ENCODE data around the gene SLC35F1. TPM values are rescaled to one million over a fixed set of nuclear protein-coding genes. Genes with fewer than 3 reads are reported as not detected.
"Not testable (repeated sequence)": the region's sequence is repeated elsewhere in the genome, so short reads cannot be mapped to it uniquely, and the experiment has no call there.

The SLC35F1 gene
- total RNA-seq, 1 donor from 2014 or later = 112 TPM

DNA sequence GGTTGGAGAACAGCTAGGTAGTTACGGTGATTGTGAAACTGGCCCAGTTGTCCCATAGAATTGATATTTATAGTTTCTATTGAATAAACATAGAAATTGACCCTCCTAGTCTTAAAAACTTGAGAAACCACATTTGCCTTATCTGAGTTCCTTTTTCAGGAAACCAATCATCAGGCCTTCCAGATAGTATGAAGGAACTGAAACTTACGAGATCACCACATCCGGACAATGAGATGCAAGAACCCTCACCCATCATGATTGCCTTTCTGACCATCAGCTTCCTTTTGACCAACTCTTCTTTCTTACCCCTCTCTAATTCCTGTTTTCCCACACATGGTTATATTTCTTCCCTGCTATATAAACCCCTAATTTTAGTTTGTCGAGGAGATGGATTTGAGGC, 21.8 kb downstream of the SLC35F1 start:
- no peak for DNase-seq

DNA sequence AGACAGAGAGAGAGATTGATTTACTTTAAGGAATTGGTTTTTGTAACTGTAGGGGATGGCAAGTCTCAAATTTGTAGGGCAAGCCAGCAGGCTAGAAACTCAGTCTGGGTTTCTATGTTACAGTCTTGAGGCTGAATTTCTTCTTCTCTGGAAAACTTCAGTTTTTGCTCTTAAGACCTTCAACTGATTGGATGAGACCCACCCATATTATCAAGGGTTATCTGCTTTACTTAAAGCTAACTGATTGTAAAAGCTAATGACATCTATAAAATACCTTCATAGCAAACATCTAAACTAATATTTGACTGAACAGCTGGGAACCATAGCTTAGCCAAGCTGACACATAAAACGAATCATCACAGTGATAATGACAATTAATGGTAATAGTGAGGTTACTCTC, 22.4 kb downstream of the SLC35F1 start:
- DNase-seq = no peak

DNA sequence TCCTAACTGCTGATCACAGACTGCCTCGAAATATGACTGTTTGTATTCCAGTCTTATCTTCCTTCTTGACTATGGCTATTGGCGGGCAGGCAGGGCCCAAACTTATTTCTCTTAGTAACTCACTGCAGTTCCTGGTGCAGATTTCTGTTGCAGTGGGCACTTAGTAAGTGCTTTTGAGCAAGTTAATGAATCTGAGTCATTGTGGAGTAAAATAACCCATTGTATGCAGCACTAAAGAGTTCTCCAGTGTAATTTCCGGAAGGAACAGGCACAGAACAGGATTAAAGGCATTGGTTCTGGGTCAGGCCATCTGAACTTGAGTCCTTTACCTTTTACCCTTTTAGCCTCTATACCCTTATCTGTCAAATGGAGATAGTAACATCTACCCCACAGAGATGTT, 23.6 kb downstream of the SLC35F1 start:
- DNase-seq = no peak

DNA sequence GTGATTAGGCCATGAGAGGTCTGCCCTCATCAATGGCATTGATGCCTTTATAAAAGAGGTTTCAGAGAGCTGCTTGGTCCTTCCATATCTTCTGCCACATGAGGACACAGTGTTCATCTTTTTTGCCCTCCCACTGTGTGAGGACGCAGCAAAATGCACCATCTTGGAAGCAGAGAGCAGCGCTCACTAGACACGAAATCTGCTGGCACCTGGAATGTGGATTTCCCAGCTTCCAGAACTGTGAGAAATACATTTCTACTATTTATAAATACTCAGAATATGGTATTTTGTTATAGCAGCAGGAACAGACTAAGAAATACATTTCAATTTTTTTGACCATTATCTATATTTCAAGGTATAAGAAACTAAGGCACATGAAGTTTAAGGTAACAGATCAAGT, 24.9 kb downstream of the SLC35F1 start:
- DNase-seq = no peak

DNA sequence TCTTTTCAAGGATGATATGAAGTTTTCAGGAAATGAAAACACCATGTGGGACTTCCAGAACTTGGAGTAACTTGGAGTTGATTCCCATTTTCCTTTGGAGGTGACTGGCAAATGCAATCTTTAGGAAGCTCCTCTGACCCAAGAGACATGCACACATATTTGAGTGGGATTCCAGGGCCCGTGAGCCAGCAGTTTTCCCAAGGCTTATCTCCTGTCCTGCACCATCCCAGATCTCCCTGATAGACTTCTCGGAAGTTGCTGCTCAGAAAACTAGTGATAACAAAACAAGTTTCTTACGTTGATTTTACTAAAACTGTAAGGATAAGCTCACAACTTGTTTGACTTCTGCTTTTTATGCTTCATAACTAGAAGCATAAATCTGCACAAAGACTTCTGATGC, 25.6 kb downstream of the SLC35F1 start:
- no peak for DNase-seq

DNA sequence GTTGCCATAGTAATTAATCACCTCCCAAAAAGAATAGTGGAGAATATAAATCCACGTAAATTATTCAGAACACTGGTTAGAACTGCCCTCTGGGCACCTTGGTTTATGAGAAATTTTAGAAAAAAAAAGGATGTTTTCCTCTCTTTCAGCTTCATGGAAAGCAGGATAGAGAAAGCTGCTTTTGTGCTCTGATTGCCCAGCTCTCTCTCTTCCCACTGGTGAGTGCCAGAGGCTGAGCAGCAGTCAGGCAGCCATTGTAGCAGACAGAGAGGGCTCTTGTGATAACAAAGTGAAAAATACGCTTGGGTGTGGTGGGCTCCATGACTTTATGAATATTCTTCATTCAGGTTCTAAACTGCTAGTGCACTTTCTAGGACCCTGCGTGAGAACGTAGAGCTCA, 26.4 kb downstream of the SLC35F1 start:
- DNase-seq = no peak

DNA sequence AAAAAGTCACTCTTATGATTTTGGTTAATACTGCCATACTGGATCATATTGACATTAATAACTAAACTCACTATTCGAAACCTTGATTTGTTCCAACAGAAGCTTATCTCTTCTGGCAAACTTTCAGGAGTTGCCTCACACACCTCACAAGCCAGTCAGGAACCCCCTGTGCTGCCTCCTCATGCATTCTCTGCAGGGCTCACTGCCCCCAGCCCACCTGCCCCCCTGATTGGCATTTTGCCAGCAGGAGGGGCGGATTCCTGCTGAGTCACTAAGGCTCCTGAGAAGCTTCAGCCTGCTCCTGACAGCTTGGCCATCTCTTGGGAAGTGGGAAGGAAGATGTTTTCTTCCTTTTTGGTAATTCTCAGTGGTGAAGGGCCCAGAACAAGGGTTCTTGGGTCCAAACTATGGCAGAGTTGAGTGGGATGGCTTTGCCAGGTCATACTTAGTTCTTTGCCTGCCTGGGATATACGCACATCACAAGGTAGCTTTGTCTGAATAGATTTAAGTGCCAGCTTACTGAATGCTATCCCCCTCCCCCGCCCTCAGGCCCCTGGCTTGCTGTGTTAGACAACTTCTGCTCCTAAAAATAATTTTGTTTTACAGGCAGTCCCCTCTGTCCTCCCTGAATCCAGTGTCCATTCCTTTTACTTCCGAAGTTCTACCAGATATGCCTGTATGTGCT, 31.4 kb downstream of the SLC35F1 start:
- no peak for DNase-seq

DNA sequence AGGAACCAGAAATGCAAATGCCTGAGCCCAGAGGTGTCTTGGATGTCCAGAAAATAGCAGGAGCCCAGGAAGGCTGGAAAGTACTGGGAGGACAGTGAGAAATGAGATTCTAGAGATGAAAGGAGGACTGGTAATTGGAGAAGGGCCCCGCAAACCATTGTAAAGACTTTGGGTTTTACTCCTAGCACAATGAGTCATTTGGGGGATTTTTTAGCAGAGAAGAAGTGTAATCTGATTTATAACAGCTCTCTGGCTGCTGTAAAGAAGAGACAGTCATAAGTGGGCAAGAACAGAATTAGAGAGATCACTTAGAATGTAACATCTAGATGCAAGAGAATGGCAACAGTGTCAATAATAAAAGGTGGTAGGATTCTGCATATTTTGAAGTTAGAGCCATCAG, 40.2 kb downstream of the SLC35F1 start:
- no peak for DNase-seq

DNA sequence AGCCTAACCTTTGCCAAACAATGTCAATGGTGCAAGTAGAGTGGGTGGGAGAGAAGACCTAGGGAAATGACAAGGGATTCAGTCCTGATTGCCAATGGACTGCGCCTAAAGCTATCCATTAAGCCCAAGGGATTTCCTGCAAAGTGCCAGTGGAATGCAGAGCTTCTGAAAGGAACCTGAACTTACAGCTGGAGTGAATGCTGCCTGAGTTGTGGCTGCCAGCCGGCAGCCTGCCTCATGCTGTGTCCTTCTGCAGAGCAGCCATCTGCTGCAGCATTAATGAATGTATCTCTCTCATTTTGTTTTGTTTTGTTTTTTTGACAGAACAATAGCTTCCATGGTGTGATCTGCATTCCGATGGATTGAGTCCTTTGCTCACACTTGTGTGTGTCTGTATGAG, 44.7 kb downstream of the SLC35F1 start:
- DNase-seq = no peak

DNA sequence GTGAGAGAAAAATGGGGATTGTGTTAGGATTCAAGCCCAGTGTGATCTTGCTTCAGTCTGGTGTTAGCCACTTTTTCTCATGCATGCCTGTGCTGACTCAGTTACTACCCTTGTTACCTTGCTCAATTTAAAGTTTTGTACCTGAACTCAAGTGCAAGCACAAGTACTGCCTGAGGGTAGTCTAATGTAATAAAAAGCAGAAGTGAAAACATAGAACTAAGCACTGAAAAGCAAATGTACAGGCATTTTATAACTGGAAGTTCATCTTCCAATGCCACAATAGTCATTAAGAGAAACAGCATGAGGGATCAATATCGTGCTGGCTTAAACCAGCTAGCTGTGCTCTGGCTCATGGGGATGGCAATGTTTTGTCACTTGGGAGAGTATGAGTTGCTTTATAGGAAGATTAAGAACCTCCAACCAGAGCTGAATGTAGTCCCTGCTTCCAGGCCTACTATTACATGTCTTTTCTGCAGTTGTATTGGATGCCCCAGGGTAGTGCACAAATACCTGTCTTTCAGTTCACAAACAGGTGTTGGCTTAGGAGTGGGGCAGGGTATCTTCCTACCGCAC, 48.7 kb downstream of the SLC35F1 start:
- DNase-seq = no peak

DNA sequence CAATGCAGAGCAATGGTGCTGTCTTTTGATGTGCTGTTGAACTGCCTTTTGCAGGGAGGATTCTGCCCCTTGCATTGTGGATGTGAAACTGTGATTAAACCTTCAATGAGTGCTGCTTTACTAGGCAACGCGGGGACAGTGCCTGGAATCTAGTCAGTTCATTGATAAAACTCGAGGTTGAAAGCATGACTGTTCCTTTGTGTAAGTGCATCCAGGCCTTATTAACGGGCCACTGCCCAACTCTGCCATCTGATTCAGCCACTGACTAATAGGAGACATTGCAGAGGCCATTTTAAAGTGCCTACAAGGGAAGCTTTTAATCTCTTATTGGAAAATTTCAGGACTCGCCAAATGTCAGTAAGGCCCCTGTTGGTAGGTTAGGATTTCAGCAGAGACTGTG, 49.3 kb downstream of the SLC35F1 start:
- DNase-seq = peak; percentile 44

DNA sequence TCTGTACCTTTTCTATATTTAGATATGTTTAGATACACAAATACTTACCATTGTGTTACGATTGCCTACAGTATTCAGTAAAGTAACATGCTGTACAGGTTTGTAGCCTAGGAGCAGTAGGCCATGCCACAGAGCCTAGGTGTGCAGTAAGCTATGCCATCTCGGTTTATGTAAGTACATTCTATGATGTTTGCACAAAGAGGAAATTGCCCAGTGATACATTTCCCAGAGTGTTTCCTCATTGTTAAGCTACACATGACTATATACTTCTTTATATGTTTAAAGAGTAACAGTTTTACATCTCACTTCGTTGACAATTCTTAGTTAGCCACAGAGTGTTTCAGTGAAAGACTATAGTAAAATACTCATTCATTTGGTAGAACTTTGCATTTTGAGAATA, 51.5 kb downstream of the SLC35F1 start:
- DNase-seq = no peak

DNA sequence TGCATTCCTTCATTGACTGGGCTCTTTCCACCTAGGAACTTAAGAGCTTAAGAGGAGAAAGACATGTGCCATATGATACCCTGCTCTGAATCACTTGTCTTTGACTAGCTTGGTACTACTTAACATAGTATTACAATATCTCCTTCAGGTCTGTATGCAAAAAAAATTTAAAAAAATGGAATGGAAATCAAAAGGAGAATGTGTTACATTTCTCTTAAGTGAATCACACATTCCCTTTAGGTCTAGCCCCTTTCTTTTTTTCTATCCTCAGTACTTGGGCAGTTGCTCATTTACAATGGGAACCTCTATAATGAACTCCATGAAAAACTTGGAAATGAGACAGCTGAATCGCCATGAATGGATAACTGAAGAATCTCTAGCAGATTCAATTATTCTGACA, 53.8 kb downstream of the SLC35F1 start:
- DNase-seq = no peak

DNA sequence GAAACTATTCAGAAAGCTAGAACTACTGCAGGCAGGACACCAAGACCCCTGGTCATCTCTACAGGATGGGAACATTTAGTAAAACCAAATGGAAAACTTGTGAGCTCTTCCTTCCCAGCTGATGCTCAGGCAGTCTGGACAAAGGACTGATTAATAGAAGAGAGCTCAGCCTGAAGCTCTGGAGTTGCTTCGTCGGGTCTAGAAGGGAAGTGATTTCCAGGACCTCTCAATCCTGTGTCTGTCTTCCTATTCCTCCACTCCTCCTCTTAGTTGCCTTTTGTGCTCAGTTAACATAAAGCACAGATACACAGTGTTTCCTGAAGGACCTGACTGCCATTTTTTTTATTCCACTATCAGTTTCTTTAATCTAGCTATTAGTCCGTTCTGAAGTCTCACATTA, 54.2 kb downstream of the SLC35F1 start:
- DNase-seq = no peak

DNA sequence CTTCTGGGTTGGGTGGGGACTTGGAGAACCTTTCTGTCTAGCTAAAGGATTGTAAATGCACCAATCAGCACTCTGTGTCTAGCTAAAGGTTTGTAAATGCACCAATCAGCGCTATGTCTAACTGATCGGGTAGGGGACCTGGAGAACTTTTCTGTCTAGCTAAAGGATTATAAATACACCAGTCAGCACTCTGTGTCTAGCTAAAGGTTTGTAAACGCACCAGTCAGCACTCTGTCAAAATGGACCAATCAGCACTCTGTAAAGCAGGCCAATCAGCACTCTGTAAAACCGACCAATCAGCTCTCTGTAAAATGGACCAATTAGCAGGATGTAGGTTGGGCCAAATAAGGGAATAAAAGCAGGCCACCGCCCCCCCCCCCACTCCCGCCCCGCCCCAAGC, 58.7 kb downstream of the SLC35F1 start:
- not testable (repeated sequence) for DNase-seq

DNA sequence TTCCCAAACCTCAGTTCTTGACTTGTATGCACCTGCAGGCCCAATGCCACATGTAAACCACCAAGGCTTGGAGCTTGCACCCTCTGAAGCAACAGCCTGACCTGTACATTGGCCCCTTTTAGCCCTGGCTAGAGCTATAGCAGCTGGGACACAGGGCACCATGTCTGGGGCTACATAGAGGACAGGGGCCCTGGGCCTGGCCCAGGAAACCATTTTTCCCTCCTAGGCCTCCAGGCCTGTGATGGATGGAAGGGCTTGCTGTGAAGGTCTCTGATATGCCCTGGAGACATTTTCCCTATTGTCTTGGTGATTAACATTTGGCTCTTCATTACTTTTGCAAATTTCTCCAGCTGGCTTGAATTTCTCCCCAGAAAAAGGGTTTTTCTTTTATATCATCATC, 64.6 kb downstream of the SLC35F1 start:
- DNase-seq = no peak

DNA sequence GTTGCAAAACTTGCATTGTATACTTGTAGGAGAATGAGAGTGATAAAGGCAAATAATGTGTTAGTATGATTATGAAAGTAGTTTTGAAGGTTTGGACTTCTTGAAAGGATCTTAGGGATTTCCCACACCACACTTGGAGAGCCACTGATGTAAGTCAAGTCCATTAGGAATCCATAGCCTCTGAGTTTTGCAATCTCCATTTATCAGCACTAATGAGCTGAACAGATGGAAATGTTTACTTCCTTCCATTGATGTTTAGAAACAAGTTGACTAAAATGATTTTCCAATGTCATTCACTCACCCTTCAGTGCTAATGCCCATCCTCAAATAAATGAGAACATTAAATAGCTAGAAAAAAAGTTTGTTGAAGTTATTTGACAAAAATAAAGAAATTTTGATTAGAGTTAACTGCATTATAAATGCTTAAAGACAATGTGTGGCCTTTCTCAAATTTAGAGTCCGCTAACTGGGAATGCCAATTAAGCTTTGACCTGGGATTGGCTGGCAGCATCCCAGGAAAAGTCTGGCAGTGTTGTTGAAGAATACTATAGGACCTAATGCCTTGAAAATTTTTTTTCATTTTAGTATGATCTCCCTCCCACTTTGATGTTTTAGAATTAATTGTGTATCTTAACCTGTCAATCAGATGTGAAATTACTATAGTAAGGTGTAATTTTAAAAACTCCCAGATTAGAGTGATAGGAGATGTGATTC, 68.0 kb downstream of the SLC35F1 start:
- DNase-seq = no peak

DNA sequence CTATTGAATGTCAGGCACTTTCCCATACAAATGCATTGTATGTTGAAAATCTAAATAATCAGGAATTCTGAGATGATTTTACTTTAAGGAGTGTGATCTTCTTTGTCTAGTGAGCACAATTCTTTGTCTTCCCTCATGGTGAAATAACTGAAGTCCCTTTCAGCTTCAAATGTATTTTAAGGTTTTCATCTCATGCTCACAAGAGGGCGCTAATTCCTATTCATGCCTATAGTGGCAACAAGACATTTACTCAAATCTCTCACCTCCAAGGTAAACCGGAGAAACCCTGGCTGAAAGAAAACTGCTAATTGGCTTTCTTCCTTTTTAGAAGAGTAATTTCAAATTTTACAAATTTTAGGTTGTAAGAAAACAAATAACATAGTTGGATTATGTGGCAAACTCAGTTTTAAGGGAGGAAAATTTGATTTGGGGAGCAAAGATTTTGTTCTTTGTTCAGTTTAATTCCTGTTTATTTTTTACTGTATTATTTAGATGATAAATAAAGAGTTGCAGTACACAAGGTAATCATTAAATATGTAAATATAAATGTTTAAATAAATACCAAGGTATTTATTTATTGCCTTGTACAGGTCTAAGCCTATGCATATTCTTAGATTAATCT, 69.1 kb downstream of the SLC35F1 start:
- no peak for DNase-seq

DNA sequence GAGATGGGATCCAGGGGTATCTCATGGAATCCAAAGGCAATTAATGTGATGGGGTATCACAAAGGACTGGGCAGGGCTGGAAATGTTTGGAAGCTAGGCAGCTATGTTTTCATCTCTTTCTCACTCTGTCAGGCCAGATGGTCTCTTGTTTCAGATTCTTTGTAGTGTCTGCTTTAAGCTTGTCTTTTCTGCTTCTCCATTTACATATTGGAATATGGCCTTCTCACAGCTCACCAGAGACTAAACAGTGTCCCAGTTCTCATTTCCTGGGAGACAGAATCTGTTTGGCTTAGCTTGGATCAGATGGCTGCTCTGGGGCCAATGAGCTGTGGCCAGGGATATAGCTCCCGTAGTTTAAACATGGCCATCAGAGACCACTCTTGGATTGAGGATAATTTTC, 78.9 kb downstream of the SLC35F1 start:
- no peak for DNase-seq

DNA sequence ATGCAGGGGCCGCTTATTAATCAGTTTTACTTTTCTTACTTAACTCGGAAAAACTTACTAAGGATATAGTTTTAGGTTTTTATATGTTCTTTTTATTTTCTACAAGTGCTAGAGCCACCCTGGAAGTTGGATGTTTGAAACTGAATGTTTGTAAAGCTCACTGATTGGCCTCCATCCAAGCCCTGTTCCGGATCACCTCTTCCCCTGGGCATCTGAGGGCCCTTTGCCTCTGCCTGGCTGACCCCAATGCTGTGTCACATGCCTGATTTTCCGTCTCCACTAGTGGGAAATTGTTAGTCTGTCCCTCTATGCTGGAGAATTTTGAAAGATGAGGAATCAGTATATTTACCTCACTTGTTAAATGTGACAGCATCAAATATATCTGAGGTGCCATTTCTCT, 79.3 kb downstream of the SLC35F1 start:
- DNase-seq = no peak

DNA sequence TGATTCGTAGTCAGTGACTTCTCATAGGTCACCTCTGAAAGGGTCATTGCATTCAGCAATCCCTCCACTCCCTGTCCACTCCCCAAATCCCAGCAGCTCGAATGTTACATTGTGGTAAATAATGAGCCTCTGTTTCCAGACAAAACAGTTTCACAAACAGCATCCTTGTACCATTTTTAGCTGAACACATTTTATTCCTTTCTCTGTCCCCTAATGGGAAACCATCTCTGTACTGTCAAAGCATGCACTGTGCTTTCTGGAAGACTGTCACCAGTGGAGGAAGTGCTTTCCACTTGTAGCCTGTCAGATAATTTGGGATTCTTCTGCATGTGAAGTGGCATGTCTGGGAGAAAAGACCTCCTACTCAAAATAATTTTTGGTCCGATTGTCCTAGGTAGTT, 82.0 kb downstream of the SLC35F1 start:
- DNase-seq = no peak

DNA sequence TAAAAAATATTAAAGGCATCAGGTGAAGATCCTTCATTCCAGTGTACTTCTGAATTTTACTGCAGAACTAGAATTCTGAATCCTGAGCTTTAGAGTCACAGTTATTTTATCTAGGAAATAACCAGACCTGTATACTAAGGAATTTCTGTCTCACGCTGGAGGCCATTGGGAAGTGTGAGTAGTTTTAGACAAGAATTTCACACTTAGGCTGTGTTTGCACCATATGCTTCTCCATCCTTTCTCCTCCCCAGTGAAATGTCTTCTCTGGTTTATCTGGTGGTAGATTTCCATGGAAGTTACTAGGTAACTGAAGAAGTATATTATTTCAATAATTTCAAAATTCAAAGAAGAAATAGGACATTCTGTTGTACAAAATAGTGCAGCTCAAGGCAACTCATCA, 83.1 kb downstream of the SLC35F1 start:
- no peak for DNase-seq

DNA sequence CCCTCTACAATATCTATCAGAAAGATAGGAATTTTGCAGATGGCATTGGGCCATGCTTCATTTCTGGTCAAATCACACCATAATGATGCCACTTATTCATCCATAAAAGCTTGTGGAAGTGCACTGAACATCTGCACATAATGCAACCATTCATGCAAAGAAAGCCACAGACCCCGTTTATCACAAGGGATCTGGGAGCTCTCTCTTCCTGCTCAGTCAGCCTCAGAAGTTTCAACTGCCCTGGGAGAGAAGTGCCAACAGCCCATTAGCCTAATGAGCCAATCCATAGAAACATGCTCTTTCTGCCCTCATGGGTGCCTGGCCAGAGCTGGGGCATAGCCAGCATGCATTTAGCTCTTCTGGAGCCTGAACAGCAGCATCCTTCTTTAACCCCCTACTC, 85.8 kb downstream of the SLC35F1 start:
- peak; percentile 31 for DNase-seq

DNA sequence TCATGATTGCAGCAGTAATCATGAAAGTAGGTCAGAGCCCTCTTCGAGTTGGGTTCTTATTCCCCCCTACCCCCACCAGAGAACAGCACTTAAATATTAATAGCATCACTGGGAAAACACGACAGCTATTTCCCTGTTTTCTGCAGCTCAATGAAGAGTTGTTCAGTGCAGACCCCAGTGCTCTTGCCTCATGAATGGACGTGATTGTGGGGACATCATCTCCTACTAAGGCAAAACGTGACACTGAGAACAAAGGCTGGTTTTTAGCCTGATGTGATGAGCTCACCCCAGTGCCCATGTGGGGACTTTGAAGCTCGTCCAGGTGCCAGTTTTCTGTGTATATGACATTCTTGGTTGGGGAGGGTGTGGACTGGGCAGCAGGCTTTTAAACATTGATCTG, 105.9 kb downstream of the SLC35F1 start:
- peak; percentile 24 for DNase-seq
